GM19397 (cell line): ENCODE measurements around the gene ZNF689.

ENCODE experiments used
- ATAC-seq: cut with Tn5 transposase; IDR thresholded peaks from one replicate; pipeline ENCODE4 v1.9.1; 2021; ENCODE audit warnings: mild to moderate bottlenecking, moderate library complexity; ENCODE audit not compliant: unreplicated experiment

ZNF689 gene

GRCh38 chr16:30609926-30610839, at the start of gene ZNF689:
ZNF689 (minus strand) TSS chr16:30610389; CDS start chr16:30610041, 348 bp downstream.
- peak; percentile 88 for ATAC-seq

DNA sequence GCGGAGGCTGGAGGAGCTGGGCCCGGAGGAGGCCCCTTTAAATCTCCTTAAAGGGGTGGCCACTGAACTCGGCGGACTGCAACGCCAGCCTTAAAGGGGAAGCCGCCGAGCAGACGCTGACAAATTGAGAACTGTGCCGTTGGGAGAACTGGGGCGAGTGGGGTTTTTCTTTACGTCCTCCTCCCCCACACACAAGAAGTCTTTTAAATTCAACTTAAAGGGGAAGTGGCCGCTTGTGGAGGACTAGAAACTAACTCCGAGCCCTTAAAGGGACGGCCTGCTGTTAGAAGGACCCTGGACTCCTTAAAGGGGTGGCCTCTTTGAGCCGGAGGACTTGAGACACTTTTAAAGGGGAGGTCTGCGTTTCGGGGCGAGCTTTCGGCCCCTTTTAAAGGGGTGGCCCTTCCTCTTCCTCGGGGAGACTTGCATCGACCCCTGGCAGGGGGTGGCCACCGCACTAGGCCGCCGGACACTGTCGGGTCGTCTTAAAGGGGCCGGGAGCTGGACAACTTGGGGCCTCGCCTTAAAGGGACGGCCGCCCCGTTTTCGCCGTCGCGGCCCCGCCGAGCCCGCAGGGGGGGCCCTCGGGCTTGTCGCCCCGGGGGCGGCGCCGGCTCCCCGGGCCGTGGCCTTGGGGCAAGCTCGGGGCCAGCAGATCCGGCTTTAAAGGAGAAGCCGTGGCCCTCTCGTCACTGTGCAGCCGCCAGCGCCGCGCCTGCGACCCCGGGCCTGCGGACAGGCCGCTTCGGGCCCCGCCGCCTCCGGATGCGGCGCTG, 48.7 kb upstream of the ZNF689 start:
- peak; percentile 21 for ATAC-seq

GRCh38 chr16:30657866-30658730, 47.9 kb upstream of the ZNF689 start, which contains the start of gene FBRS:
FBRS (plus strand) TSS chr16:30658431; CDS start chr16:30659519, 1,088 bp downstream.
- peak; percentile 64 for ATAC-seq

DNA sequence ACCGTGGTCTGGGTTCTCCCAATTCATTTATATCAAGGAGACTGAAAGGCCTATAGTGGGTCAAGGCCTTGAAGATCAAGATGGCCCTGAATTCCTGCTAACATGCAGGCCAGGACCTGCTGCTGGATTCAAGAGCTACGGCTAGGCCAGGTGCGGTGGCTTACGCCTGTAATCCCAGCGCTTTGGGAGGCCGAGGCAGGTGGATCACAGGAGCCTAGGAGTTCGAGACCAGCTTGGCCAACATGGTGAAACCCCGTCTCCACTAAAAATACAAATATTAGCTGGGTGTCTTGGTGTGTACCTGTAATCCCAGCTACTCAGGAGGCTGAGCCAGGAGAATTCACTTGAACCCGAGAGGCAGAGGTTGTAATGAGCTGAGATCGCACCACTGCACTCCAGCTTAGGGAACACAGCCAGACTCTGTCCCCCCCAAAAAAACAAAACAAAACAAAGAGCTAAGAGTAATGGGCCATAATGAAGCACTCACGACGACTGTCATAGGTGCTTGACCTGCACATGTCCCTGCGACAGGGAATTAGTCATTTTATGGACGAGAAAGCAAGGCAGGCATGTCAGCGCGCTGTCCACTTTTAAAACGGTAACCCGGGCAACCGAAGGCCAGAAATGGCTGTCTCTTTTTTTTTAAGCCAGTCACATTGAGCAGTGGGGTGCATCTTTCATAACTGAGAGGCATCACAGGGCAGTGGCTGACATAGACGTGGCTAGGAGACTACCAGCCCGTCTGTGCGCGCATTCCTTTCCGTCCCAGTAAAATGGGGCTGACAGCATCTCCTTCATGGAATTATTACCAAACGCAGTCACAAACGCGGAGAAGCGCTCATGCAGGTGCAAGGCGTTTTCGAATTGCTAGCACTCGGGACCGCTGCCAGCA, 47.0 kb upstream of the ZNF689 start:
- ATAC-seq, result no peak

- no peak for ATAC-seq
Measured at GRCh38 chr16:30656388-30656787, 46.2 kb upstream of the ZNF689 start.

DNA sequence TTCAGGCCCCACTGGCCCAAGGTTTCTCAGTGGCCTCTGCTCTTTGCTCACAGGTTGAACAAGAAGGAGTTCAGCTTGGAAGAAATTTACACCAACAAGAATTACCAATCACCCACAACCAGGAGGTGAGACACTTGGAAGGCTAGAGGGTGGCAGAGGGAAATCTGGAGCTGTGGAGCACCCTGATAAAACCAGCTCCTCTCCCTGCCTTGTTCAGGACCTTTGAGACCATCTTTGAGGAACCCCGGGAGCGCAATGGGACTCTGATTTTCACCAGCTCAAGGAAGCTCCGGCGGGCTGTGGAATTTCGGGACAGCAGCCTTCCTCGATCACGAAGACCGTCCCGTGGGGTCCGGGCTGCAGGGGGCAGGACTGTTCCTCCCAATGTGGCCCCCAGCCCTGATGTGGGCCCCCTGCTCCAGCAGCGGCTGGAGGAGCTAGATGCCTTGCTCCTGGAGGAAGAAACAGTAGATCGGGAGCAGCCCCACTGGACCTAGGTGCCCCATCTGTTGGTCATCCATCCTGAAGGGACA, 45.7 kb upstream of the ZNF689 start:
- ATAC-seq, result no peak

DNA sequence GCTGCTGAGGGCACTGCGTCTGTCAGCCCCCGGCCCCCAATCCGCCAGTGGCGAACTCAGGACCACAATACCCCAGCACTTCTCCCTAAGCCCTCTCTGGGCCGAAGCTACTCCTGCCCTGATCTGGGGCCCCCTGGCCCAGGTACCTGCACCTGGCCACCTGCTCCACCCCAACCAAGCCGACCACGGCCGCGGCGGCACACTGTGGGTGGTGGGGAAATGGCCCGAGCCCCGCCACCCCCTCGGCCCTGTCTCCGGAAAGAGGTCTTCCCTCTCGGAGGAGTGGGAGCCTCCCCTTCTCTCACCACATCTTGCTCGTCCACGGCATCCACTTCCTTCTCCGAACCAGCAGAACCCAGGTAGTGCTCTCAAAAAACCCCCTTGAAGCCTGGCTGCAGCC, 44.7 kb upstream of the ZNF689 start:
- no peak for ATAC-seq

DNA sequence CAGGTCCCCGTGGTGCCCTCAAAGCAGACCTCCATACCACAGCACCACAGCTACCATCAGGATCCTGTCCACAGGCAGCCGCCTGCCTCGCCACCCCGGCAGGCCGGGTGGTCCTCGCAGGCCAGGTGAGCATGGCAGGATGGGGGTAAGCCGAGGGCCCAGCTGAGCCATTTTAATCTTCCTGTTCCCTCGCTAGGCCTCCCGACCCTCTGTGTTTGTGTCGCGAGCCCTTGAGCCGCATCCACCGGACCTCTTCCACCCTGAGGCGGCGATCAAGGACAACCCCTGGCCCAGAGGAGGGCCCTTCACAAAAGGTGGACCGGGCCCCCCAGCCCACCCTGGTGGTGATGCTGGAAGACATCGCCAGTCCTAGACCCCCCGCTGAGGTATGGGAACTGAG, 42.5 kb upstream of the ZNF689 start:
- ATAC-seq, result no peak

DNA sequence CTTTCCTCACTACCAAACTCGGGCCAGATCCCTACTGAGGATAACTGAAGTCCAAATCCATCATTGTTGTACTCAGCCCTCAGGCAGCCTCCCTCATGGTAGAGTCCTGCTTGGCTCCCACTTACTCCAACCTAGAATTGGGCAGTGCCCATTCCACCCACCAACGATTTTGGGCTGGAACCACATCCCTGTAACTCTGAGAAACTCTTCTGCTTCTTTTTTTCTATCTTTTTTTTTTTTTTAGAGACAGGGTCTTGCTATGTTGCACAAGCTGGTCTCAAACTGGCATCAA, 41.8 kb upstream of the ZNF689 start:
- no peak for ATAC-seq

DNA sequence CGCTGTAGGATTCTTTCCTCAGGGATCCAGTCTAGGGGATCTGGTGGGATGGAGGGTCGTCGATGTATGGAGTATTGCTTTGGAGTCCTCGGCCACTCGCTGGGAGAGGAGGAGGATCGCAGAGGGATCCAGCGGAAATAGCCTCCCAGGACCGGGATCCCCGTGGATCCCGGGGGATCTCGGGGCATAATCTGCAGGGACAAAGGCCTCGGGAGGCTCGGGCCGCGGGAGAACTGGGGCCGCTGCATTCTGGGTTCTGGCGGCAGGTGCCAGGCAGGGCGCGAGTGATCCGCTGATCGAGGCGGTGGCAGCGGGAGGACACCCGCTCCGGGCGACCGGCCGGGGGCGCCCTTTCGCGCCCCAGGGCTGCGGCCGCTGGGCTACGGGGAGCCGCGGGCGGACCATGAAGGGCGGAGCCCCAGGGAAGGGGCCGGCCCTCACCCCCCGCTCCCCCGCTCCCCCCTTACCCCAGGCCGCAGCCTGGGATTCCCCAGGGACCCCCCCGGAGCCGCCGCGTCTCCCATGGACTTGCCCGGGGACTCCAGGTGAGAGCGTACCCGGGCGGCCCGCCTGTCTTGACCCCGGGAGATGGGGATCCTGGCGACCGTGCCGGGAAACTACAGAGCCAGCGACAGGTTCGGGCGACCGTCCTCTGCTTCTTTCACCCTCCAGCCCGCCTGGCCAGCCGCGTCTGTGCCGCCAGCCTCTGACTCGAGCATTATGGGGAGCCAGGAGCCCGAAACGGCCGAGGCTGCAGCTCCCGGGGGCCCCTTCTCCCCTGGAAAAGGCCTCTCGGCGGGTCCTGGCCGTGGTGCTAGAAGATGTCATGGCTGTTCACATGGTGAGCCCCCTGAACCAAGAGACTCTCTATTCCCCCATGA, 41.2 kb upstream of the ZNF689 start:
- peak; percentile 58 for ATAC-seq

DNA sequence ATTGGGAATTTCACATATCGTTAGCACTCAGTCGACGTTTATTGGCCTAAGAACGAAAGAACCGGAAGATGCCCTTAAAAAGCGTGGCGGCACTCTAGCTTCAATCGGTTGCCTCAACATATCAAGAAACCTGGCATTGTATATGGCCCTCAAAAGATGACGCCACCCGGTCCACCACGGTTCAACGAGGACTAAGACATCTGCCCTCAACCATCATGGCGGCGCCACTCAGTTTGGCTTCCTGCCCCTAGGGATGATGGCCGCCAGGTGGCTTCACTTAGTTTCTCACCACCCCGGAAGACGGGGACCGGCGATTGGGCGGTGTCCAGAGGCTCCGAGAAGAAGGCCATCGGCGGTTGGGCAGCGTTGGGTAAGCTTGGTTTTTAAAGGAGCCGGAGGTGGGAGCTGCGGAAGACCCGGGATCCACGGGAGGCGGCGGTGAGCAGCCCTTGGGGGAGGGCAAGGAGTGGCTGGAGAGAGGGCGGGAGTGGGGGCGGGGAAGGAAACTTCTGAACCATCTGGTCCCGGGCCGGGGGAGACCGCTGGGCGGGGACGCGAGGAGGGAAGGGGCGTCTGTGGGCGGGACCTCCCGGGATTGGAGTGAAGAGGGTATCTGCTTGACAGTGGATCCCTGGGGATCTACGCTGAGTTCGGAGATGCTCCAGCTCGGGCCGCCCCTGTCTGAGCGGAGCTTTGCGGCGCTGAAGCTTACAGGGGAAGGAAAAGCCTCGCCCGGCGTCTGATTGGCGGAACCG, 40.4 kb upstream of the ZNF689 start, which contains the start of gene PRR14:
Gene PRR14, plus strand, starts transcription at position 592 of the 755 bp plus-strand sequence. CDS start 686 bp downstream, outside the sequence.
- ATAC-seq, result peak; percentile 72

DNA sequence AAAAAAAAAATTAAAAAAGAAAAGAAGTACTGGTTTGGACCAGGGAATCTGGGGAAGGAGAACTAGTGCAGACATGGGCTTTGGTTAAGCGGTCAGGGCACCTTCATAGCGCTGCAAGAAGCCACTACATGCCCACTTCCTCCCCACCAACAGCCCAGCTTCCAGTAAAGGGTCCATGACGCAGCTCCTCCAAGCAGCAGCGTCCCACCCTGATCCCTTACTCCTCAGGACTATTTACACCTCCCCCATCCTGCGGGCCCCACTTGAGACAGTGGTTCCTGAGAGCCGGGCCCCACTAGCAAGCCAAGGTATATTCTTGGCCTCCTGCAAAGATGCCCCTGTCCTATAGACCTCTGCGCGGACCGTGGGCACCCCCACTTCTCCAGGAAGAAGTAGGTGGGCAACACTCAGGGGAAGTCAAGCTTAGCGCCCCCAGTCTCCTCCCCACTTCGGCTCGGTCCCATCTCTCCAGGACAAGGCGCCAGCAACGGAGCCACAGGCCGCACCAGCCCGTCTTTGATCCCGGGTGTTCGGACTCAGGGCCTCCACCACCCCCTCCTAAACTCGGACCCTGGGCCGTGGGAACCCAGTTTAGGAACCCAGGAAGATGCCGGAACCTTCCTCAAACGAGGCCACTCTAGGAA, 39.7 kb upstream of the ZNF689 start:
- no peak for ATAC-seq

DNA sequence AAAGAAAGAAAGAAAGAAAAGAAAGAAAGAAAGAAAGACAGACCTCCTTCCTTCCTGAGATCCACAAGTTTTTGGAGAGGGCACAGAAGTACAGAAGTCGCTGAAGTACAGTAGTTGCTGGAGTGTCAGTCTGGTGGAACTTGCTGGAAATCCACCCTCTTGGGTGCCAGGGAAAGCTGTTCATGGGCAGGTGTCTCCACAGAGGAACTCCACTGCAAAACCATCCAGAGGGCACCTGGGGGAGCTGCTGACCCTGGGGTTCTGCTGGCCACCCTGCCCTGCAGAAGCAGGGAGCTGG, 37.0 kb upstream of the ZNF689 start:
- no peak for ATAC-seq

DNA sequence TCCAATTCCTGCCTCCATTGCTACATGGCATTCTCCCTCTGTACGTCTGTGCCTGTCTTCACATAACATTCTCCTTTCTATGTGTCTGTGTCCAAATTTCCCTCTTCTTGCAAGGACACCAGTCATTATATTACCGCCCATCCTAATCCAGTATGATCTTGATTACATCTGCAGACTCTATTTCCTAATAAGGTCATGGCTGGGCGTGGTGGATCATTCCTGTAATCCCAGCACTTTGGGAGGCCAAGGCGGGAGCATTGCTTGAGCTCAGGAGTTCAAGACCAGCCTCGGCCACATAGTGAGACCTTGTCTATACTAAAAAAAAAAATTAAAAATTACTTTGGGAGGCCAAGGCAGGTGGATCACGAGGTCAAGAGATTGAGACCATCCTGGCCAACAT, 35.5 kb upstream of the ZNF689 start:
- no peak for ATAC-seq

DNA sequence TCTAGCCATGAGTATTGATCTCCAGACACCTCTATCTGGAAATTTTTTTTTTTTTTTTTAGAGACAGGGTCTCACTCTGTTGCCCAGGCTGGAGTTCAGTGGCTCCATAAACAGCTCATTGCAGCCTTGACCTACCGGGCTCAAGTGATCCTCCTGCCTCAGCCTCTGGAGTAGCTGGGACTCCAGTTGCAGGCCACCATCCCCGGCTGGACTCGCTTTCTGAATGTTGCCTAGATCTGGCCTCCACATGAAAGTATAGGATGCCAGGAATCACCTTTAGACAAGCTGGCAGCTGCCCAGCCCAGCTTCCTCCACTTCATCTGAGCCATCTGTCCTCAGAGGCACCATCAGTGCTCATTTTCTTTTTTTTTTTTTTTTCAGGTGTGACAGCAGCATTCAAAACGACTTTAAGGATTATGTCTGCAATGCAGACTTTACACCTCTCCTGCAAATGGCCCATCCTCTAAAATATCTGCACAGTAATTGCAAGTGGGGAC, 34.2 kb upstream of the ZNF689 start:
- no peak for ATAC-seq

GRCh38 chr16:30641378-30641982, 31.3 kb upstream of the ZNF689 start:
- ATAC-seq, result no peak

GRCh38 chr16:30637944-30638343, 27.8 kb upstream of the ZNF689 start:
- no peak for ATAC-seq
